GM23248 (cell line): ENCODE results near the gene AKR1C1.

Experiments used
- EZH2 ChIP-seq: fragments of 200-600 bp; sonication (generic); IDR thresholded peaks from 2 replicates; pipeline ENCODE4 v1.6.1; 2018; ENCODE audit warnings: antibody characterized with exemption, mild to moderate bottlenecking; ENCODE audit not compliant: insufficient read depth, poor library complexity, severe bottlenecking
- EZH2phosphoT487 ChIP-seq: fragments of 200-600 bp; sonication (generic); IDR thresholded peaks from 2 replicates; pipeline ENCODE4 v1.6.1; 2018; ENCODE audit warnings: antibody characterized with exemption, moderate library complexity, mild to moderate bottlenecking, low read depth; ENCODE audit not compliant: insufficient read depth

DNA sequence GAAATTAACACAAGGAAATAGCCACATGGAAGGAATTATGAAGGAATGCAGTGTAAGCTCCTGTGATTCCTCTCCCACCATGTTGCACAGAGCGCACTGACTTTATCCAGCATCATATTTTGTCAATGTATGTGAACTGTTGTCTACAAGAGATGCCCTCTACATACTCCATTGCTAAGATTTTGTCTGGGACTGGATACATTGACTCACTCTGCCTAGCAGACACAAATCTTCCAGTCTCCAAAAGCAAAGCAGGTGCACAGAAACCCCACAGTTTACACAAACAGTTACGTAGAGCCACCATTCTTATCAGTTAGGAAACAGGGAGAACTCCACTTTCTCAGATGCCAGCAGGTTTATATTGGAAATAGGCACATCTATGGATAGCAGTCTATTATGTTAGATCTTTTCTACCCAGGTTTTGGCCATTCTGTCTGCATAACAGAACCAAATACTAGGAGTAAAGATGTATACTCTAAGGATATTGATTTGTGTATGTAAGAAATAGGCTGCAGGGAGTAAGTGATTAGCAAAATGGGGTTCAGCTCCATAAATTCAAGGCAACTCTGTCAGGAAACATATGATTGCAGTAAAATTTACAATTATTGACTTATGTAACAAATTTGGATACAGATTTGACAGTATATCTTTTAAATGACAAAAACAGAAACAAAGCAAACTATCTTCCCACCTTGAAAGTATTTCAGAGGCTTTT, 39.0 kb downstream of the AKR1C1 start:
- TF ChIP-seq EZH2 (no peak), EZH2phosphoT487 (no peak)
